Nephron progenitor cell (in vitro differentiated cells): ENCODE data around the gene IFT52.
A peak's percentile ranks its signal among the peaks of the same experiment; 100 is the strongest.

Source experiments
- DNase-seq: peaks from one replicate; pipeline ENCODE4 v3.0.0; 2021
- H3K27ac Mint-ChIP-seq: 2 replicates; pipeline ENCODE4 v1.8.0; 2021; ENCODE audit warnings: mild to moderate bottlenecking, moderate library complexity, mixed read lengths
- H3K27me3 Mint-ChIP-seq: 2 replicates; pipeline ENCODE4 v1.8.0; 2021; ENCODE audit warnings: mild to moderate bottlenecking, low read depth, mixed read lengths; ENCODE audit not compliant: poor library complexity
- H3K36me3 Mint-ChIP-seq: 2 replicates; pipeline ENCODE4 v1.8.0; 2021; ENCODE audit warnings: low read depth, mixed read lengths
- H3K4me1 Mint-ChIP-seq: 2 replicates; pipeline ENCODE4 v1.8.0; 2021; ENCODE audit warnings: mixed read lengths
- H3K4me3 Mint-ChIP-seq: 2 replicates; pipeline ENCODE4 v1.8.0; 2021; ENCODE audit warnings: mild to moderate bottlenecking, moderate library complexity, mixed read lengths
- H3K9me3 Mint-ChIP-seq: 2 replicates; pipeline ENCODE4 v1.8.0; 2021; ENCODE audit warnings: mild to moderate bottlenecking, moderate library complexity, mixed read lengths
- TF ChIP-seq, protein P1 (sequence below): fragments of 200-600 bp; sonication (generic); IDR thresholded peaks from 2 replicates; pipeline ENCODE4 v1.5.0; 2021; ENCODE audit warnings: antibody characterized with exemption

The IFT52 gene

DNA sequence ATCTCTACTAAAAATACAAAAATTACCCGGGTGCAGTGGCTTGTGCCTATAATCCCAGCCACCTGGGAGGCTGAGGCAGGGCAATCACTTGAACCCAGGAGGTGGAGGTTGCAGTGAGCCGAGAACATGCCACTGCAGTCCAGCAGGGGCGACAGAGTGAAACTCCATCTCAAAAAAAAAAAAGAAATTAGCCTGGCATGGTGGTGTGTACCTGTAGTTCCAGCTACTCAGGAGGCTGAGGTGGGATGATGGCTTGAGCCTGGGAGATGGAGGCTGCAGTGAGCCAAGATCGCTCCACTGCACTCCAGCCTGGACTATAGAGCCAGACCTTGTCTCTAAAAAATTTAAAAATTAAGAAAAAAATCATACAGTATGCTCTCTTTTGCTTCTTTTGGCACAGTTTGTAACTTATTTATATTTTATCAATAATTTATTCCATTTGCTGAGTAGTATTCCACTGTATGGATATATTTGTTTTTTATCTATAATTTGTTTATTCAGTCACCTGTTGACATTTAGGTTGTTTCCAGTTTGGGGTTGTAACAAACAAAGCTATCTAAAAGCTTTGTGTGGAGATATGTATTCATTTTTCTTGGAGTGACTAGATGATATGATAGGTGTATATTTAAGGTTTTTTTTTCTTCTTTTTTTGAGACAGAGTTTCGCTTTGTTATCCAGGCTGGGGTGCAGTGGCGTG is 68.1 kb downstream of the IFT52 start:
- Mint-ChIP-seq H3K4me3 (no peak overlapping the region), H3K4me1 (peaks cover 22% of the 10 kb centered on the region), H3K27ac (no peak overlapping the region), H3K36me3 (no peaks in the 10 kb centered on the region), H3K9me3 (no peaks in the 10 kb centered on the region), H3K27me3 (no peaks in the 10 kb centered on the region)
- TF ChIP-seq, protein P1, sequence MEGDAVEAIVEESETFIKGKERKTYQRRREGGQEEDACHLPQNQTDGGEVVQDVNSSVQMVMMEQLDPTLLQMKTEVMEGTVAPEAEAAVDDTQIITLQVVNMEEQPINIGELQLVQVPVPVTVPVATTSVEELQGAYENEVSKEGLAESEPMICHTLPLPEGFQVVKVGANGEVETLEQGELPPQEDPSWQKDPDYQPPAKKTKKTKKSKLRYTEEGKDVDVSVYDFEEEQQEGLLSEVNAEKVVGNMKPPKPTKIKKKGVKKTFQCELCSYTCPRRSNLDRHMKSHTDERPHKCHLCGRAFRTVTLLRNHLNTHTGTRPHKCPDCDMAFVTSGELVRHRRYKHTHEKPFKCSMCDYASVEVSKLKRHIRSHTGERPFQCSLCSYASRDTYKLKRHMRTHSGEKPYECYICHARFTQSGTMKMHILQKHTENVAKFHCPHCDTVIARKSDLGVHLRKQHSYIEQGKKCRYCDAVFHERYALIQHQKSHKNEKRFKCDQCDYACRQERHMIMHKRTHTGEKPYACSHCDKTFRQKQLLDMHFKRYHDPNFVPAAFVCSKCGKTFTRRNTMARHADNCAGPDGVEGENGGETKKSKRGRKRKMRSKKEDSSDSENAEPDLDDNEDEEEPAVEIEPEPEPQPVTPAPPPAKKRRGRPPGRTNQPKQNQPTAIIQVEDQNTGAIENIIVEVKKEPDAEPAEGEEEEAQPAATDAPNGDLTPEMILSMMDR, result no peak
- no peak for DNase-seq

- H3K27me3 Mint-ChIP-seq, result peaks cover 14% of the 10 kb centered on the region
- H3K4me1 Mint-ChIP-seq, result peaks cover 20% of the 10 kb centered on the region
These were observed 72.4 kb downstream of the IFT52 start for GRCh38 chr20:43662943-43663655.

DNA sequence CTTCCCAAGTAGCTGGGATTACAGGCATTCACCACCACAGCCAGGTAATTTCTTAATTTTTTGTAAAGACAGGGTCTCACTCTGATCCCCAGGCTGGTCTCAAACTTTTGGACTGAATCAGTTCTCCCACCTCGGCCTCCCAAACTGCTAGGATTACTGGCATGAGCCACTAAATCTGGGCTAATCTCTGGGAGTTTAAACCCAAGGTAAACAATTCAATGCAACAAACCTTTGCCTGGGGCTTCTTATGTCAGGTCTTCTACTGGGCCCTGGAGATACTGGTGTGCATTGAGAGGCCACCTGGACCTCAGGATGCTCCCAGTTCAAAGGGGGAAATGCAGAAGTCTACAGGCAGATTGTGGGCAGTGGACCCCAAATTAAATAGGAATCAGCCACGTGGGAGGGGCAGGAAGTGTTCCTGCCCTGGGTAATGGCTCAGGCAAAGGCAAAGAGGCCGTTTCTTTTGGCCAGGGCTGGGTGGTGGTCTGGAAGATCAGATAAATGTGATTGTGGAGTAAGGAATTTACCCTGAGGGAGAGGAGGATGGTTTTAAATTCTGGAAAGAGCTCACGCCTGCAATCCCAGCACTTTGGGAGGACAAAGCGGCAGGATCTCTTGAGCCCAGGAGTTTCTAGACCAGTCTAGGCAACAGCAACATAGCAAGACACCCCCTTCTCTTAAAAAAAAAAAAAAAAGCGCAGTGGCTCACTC is 74.9 kb downstream of the IFT52 start:
- Mint-ChIP-seq H3K27me3 (peaks cover 14% of the 10 kb centered on the region), H3K36me3 (no peaks in the 10 kb centered on the region), H3K4me3 (peak overlapping the region; percentile 67), H3K4me1 (peaks cover 26% of the 10 kb centered on the region), H3K27ac (no peak overlapping the region), H3K9me3 (no peaks in the 10 kb centered on the region)
- DNase-seq, result no peak
- TF ChIP-seq, protein P1, result no peak

More at GRCh38 chr20:43662943-43663655, 72.4 kb downstream of the IFT52 start:
- TF ChIP-seq, protein P1, result no peak
- no peak overlapping the region for H3K4me3 Mint-ChIP-seq
- H3K27ac Mint-ChIP-seq, result no peak overlapping the region
- H3K36me3 Mint-ChIP-seq, result no peaks in the 10 kb centered on the region
- no peaks in the 10 kb centered on the region for H3K9me3 Mint-ChIP-seq
- DNase-seq, result no peak

DNA sequence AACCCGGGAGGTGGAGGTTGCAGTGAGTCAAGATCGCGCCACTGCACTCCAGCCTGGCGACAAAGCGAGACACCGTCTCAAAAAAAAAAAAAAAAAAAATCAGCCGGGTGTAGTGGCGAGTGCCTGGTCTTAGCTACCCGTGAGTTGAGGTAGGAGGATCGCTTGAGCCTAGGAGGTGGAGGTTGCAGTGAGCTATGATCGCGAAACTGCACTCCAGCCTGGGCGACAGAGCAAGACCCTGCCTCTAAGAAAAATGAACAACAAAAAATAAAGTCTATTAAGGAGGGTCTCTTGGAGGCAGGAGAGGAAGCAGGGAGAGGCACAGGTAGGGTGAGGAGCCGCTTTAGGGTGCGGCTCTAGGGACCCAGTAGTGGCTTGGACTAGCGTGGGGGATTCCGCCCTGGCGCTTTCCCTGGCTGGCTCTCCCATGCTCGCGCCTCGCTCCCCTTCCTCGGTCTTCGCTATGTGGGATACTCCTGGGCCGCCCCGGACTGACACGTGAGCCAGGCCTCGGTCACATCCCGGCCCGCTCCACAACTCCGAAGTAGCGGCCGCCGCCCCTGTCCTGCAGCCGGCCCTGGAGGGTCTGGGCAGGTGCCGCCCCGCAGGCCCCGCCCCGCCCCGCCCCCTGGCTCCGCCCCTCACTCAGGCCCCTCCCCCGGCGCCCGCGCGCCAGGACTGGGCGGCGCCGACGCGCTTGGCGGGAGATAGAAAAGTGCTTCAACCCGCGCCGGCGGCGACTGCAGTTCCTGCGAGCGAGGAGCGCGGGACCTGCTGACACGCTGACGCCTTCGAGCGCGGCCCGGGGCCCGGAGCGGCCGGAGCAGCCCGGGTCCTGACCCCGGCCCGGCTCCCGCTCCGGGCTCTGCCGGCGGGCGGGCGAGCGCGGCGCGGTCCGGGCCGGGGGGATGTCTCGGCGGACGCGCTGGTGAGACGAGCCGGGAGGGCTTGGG is 75.9 kb downstream of the IFT52 start, which contains the start of gene MYBL2:
Gene MYBL2 (plus strand): TSS at position 739 of the 953 bp plus-strand sequence. CDS start 170 bp downstream, at position 909.
- TF ChIP-seq, protein P1, result no peak
- Mint-ChIP-seq H3K4me3 (peak within 1 kb of the TSS; percentile 84), H3K4me1 (peaks cover 26% of the 10 kb centered on the region), H3K36me3 (no peaks in the 10 kb centered on the region), H3K27ac (no peak within 1 kb of the TSS), H3K27me3 (peaks cover 14% of the 10 kb centered on the region), H3K9me3 (no peaks in the 10 kb centered on the region)
- DNase-seq, result peak; percentile 82

DNA sequence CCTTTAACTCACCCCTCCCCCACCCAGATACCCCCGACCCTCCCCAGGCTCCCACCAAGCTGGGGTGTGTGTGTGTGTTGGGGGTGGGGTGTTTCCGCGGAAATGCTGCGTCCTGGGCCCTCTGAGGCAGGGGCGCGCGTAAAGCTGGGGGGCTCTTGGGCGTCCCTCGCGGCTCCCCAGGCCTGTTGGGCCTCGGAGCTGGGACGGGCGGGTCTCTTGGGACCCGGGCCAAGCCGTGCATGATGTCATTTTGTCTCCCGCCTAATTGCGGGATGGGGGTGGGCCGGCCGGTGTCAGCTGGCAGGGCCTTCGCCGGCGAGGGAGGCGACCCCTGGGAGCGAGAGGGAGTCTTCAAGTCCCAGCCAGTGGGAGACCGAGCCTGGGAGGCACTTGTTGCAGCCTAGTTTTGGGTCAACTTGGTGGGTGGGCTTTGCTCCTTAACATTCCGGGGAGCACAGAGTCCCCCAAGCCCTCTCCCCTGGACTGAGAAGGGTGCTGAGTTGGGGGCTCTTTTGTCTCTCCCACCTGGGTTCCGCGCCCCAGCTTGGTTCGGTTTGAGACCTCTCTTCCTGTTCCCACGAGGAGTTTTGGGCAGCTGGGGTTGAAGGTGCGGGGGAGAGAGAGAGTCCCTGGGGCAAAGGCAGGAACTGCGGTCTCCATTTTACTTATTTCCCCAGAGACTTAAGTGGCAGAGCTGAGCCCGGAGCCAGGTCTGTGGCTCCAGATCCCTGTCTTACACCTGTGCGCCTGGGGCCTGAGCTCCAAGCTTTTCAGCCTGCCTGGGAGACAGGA is 76.8 kb downstream of the IFT52 start:
- Mint-ChIP-seq H3K4me1 (peaks cover 26% of the 10 kb centered on the region), H3K36me3 (peaks cover 3% of the 10 kb centered on the region), H3K27ac (no peak overlapping the region), H3K4me3 (peak overlapping the region; percentile 84), H3K27me3 (peaks cover 19% of the 10 kb centered on the region), H3K9me3 (no peaks in the 10 kb centered on the region)
- peak; percentile 47 for DNase-seq
- TF ChIP-seq, protein P1, result no peak
